GM23248 (cell line): ENCODE results near the gene CCDC71L.

Source experiments
- EZH2 ChIP-seq: fragments of 200-600 bp; sonication (generic); IDR thresholded peaks from 2 replicates; pipeline ENCODE4 v1.6.1; 2018; ENCODE audit warnings: antibody characterized with exemption, mild to moderate bottlenecking; ENCODE audit not compliant: insufficient read depth, poor library complexity, severe bottlenecking
- EZH2phosphoT487 ChIP-seq: fragments of 200-600 bp; sonication (generic); IDR thresholded peaks from 2 replicates; pipeline ENCODE4 v1.6.1; 2018; ENCODE audit warnings: antibody characterized with exemption, moderate library complexity, mild to moderate bottlenecking, low read depth; ENCODE audit not compliant: insufficient read depth

DNA sequence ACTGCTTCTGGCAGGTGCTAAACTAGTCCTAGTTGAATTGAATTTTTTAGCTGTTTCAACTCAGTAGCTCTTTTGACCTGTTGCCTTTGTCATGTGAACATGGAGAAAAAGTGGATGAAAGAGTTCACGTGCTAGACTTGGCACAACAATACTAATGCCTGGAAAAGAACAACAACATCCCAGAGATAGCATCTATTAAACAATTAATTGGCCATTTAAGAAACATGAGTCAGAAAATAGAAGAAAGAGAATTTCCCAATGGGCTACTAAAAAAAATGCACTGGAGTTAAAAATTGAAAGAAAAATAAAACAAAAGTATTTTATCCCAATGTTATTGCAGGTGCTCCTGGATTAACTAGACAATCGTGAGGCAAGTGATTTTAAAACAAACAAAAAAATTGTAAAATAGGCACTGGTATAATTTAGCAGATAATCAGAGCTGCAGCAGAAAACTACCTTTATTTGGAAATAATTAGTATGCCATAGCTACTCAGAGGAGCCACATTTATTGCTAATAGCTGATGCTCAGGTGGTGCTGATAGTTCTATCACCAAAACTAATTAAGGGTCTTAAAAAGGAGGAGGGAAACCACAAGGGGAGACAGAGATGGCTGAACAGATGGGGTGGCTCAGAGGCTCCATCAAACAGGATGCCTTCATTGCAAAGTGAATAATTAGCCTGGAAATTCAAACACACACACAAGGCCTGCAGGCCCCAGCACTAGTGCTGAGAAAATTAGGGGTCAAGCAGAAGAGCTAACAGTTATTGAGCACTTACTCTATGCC, 17.6 kb downstream of the CCDC71L start:
- TF ChIP-seq EZH2 (no peak), EZH2phosphoT487 (no peak)
